ENCODE measurements around the gene CIITA. TPM values are rescaled to one million over a fixed set of nuclear protein-coding genes. Genes with fewer than 3 reads are reported as not detected.

CIITA gene
- total RNA-seq, 2 experiments from 2014 or later: 0.12 to 0.29 TPM

Other genes with a start within 250 kb of the CIITA start
- gene TEKT5, start 182.3 kb upstream of the CIITA start, total RNA-seq: under 1 TPM in 1 of 2 experiments, not detected in 1; 0.15 TPM
- gene NUBP1, start 133.4 kb upstream of the CIITA start, total RNA-seq: 10 to 100 TPM; 22.3 to 23.0 TPM
- not detected for gene TVP23A, start 58.4 kb upstream of the CIITA start, total RNA-seq
- gene DEXI, start 65.3 kb downstream of the CIITA start, total RNA-seq: 10 to 100 TPM; 23.4 to 25.9 TPM
- 10 to 100 TPM; 18.4 to 20.1 TPM for gene CLEC16A, start 67.4 kb downstream of the CIITA start, total RNA-seq